ENCODE measurements around the gene MS4A4A. TPM values are rescaled to one million over a fixed set of nuclear protein-coding genes. Genes with fewer than 3 reads are reported as not detected.

Gene MS4A4A
- total and polyA plus RNA-seq, 2 of the 4 experiments (the other 2 are of a cell fraction), result not detected

GRCh38 chr11:60328460-60328859 lies 48.0 kb downstream of the MS4A4A start:
- in situ Hi-C loops (cut with MboI; ENCODE audit: low sequenced_read_pairs), result loop anchor here (10.0 kb wide), 1 partner anchor 54 kb away; no protein-coding TSS in a partner anchor
- no TSS peak for BruUV-seq (replicated peaks)
- no peak for DNase-seq

More at GRCh38 chr11:60328460-60328859, 48.0 kb downstream of the MS4A4A start:
- POLR2A ChIA-PET (ENCODE audit: unreplicated experiment), result no interaction called here
- Histone ChIP-seq H2AFZ (replicated peaks; ENCODE audit: low read length, poor library complexity) (no peak overlapping the region), H3K18ac (ENCODE audit: low read depth, low read length) (no peak overlapping the region), H2AK9ac (replicated peaks; ENCODE audit: low read depth, low read length, poor library complexity) (no peak overlapping the region), H3K56ac (ENCODE audit: extremely low read depth, insufficient read depth, low read length) (no peak overlapping the region), H3K9ac (ENCODE audit: low read depth, low read length) (no peak overlapping the region), H3K4me2 (ENCODE audit: low read depth, low read length) (no peak overlapping the region), H2AK5ac (ENCODE audit: low read depth, low read length) (no peak overlapping the region), H3K4ac (ENCODE audit: low read depth, low read length) (no peak overlapping the region), H3K27ac (ENCODE audit: insufficient read depth, low read length) (no peak overlapping the region), H2BK15ac (ENCODE audit: low read depth, low read length) (no peak overlapping the region), H4K20me1 (ENCODE audit: insufficient read depth, low read length) (no peaks in the 10 kb centered on the region), H3K4me3 (ENCODE audit: insufficient read depth, low read depth, low read length) (no peak overlapping the region), H2BK120ac (ENCODE audit: low read depth, low read length) (no peak overlapping the region), H3K36me3 (ENCODE audit: control insufficient read depth, insufficient read depth, low read length) (no peaks in the 10 kb centered on the region), H3K79me1 (ENCODE audit: low read depth in 1 of 2, low read length in 2 of 2) (no peaks in the 10 kb centered on the region), H4K5ac (ENCODE audit: low read depth, low read length) (no peak overlapping the region), H3K4me1 (ENCODE audit: control insufficient read depth, insufficient read depth, low read length) (no peaks in the 10 kb centered on the region), H3K9me3 (ENCODE audit: control insufficient read depth, insufficient read depth, low read length) (peaks cover 7% of the 10 kb centered on the region), H4K91ac (ENCODE audit: insufficient read depth, low read depth, low read length) (no peak overlapping the region), H3K23ac (ENCODE audit: low read depth, low read length) (no peak overlapping the region), H2BK20ac (ENCODE audit: low read depth, low read length) (no peak overlapping the region), H4K8ac (ENCODE audit: low read depth in 2 of 2, low read length in 2 of 2) (no peak overlapping the region), H3K14ac (replicated peaks; ENCODE audit: low read depth, low read length) (no peak overlapping the region), H3K27me3 (ENCODE audit: control insufficient read depth, insufficient read depth, low read length) (no peaks in the 10 kb centered on the region), H2BK5ac (ENCODE audit: low read depth, low read length, poor library complexity, severe bottlenecking) (no peak overlapping the region), H3K9me1 (ENCODE audit: insufficient read depth, low read length) (no peaks in the 10 kb centered on the region)
- intact Hi-C loops (cut with micrococcal nuclease) (no loop called here), dilution Hi-C loops (cut with HindIII; ENCODE audit: low sequenced_read_pairs, unreplicated experiment) (no loop called here)
- TF ChIP-seq ELK1 (IDR thresholded peaks at IDR 0.05; ENCODE audit: borderline replicate concordance, low read depth, low read length) (no peak), MAZ (IDR thresholded peaks at IDR 0.05; ENCODE audit: borderline replicate concordance, low read depth, low read length) (no peak), RFX5 (IDR thresholded peaks at IDR 0.05; ENCODE audit: low read depth, low read length) (no peak), CEBPB (IDR thresholded peaks at IDR 0.05; ENCODE audit: low read depth, low read length) (peak; percentile 51)
- CTCF ChIA-PET, result no interaction called here
- ATAC-seq (ENCODE audit: low read depth), result no peak

Measured in IMR-90 (cell line).